ENCODE results near the gene CBR3. TPM values are rescaled to one million over a fixed set of nuclear protein-coding genes. Genes with fewer than 3 reads are reported as not detected.

The CBR3 gene
- polyA plus RNA-seq, 5 donors: 1.6 to 4.5 (median 2.8) TPM

DNA sequence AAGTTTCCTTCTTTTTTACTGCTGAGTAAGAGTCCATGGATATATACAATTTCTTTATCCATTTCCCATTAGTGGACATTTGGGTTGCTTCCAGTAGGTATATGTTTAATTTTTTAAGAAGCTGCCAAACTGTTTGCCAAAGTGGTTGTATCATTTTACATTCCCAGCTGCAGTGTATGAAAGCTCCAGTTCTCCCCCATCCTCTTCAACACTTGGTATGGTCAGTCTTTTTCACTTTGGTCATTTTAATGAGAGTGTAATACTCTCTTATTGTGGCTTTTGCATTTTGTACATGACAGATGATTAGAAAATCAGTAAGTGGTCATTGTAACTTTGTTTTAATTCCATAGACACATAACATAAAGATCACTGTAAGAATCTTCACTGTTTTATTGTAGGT is 44.3 kb downstream of the CBR3 start:
- DNase-seq: no peak

DNA sequence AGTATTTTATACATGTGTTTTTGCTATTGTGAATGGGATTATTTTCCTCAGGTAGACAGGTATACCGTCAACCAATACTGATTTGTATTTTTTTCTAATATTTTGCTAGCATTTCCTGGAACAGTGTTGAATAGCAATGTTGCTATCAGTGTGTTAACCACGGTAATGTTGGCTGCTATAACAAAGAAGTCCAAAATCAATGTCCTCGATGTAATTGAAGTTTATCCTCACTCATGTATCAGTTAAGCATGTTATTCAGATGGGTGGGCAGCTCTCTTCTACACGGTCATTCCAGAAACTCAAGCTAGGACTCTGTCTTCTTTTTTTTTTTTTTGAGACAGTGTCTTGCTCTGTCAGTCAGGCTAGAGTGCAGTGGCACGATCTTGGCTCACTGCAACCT is 46.1 kb downstream of the CBR3 start:
- no peak for DNase-seq

GRCh38 chr21:36183144-36183795 is 48.4 kb downstream of the CBR3 start:
- DNase-seq: no peak

GRCh38 chr21:36184545-36184944 is 49.7 kb downstream of the CBR3 start:
- DNase-seq: no peak

- DNase-seq: no peak
Observed at GRCh38 chr21:36185523-36185922, 50.6 kb downstream of the CBR3 start.

- DNase-seq: no peak
Observed at GRCh38 chr21:36186081-36186480, 51.2 kb downstream of the CBR3 start.

- no peak for DNase-seq
Observed at GRCh38 chr21:36186506-36187399, 51.9 kb downstream of the CBR3 start.

- DNase-seq: no peak
Observed at GRCh38 chr21:36188081-36188681, 53.3 kb downstream of the CBR3 start.

- no peak for DNase-seq
Observed at GRCh38 chr21:36188937-36189336, 54.1 kb downstream of the CBR3 start.

GRCh38 chr21:36190736-36191135 is 55.9 kb downstream of the CBR3 start:
- no peak for DNase-seq

- no peak for DNase-seq
Observed at GRCh38 chr21:36193200-36193599, 58.3 kb downstream of the CBR3 start.

- peak; percentile 39 to 43 for DNase-seq
Observed at GRCh38 chr21:36194024-36194423, 59.1 kb downstream of the CBR3 start.

DNA sequence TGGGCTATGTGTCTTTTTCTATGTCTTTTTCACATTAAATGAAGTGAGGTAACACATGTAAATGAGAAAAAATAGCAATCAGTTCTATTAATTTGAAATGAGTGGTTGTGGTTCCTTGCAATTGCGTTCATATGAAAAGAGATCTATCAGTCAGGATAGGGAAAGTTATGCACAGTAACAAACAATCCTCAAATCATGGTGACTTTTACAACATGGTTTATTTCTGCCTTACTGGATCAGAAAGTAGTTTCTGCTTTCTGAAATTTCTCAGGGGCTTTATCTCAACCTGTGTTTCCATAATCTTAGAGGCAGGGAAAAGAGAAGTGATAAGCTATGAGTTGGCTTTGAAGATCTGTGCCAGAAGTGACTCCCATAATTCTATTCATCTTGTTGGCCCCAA is 60.7 kb downstream of the CBR3 start:
- DNase-seq: no peak

Other genes starting within 250 kb of the CBR3 start
- gene SETD4, start 74.6 kb upstream of the CBR3 start, polyA plus RNA-seq (ENCODE audit: insufficient read depth in 1 of 5, insufficient read length in 5 of 5, low replicate concordance in 1 of 5): 10 to 100 TPM; 28.7 to 42.4 (median 36.8) TPM
- gene CBR1, start 65.1 kb upstream of the CBR3 start, polyA plus RNA-seq (ENCODE audit: insufficient read depth in 1 of 5, insufficient read length in 5 of 5, low replicate concordance in 1 of 5): 10 to 100 TPM; 19.4 to 39.8 (median 27.1) TPM
- 1 to 10 TPM; 6.0 to 7.5 (median 6.3) TPM for gene DOP1B, start 21.7 kb downstream of the CBR3 start, polyA plus RNA-seq (ENCODE audit: insufficient read depth in 1 of 5, insufficient read length in 5 of 5, low replicate concordance in 1 of 5)
- 10 to 100 TPM; 36.0 to 56.4 (median 54.4) TPM for gene MORC3, start 185.1 kb downstream of the CBR3 start, polyA plus RNA-seq (ENCODE audit: insufficient read depth in 1 of 5, insufficient read length in 5 of 5, low replicate concordance in 1 of 5)